ENCODE results near the gene CETP. TPM values are rescaled to one million over a fixed set of nuclear protein-coding genes. Genes with fewer than 3 reads are reported as not detected.

Gene CETP
- total and polyA plus RNA-seq, 4 donors = 3.3 to 24.0 (median 6.3) TPM

DNA sequence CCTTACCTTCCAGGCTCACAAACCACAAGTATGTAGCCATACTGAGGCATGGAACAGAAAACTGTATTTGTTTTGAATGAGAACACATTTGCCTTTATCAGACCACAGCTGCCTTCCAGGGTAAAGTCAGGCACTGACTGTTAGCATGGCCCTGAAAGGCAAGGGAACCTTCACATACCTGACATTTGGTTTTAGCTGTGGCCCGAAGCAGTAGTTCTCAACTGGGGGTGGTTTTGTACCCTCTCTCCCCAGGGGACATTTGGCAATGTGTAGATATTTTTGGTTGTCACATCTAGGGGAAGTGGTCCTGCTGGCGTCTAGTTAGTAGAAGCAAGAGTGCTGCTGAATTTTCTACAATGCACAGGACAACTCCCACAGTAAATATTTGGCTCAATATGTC lies 20.7 kb upstream of the CETP start:
- no peaks in the 10 kb centered on the region for H3K27me3 ChIP-seq (ENCODE audit: control insufficient read depth in 4 of 4, insufficient read depth in 4 of 4, low read length in 3 of 4)
- H3K9me3 ChIP-seq (ENCODE audit: control insufficient read depth in 4 of 4, low read length in 3 of 4) = no peaks in the 10 kb centered on the region
- H3K4me1 ChIP-seq (ENCODE audit: control insufficient read depth in 4 of 4, insufficient read depth in 4 of 4, low read length in 3 of 4) = peaks cover 3 to 28% (median 18%) of the 10 kb centered on the region in 4 donors
- H3K4me3 ChIP-seq (ENCODE audit: low read depth in 1 of 3, low read length in 3 of 3) = no peak overlapping the region
- WGBS = 65% methylated on average over 2 of the region's 2 CpGs
- no peak overlapping the region for H3K27ac ChIP-seq (ENCODE audit: low read depth in 1 of 2, low read length in 2 of 2)
- H3K36me3 ChIP-seq (ENCODE audit: control insufficient read depth in 4 of 4, insufficient read depth in 3 of 4, low read depth in 1 of 4, low read length in 3 of 4) = peaks cover 32 to 88% (median 84%) of the 10 kb centered on the region in 4 donors
- no peak for TF ChIP-seq SP1 (IDR thresholded peaks at IDR 0.05)
- TF ChIP-seq TAF1 (conservative IDR thresholded peaks at IDR 0.05) = no peak
- TF ChIP-seq, protein P1, sequence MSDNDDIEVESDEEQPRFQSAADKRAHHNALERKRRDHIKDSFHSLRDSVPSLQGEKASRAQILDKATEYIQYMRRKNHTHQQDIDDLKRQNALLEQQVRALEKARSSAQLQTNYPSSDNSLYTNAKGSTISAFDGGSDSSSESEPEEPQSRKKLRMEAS (IDR thresholded peaks at IDR 0.05) = no peak
- no peak for TF ChIP-seq HNF4G (IDR thresholded peaks at IDR 0.05)
- TF ChIP-seq, protein P2, sequence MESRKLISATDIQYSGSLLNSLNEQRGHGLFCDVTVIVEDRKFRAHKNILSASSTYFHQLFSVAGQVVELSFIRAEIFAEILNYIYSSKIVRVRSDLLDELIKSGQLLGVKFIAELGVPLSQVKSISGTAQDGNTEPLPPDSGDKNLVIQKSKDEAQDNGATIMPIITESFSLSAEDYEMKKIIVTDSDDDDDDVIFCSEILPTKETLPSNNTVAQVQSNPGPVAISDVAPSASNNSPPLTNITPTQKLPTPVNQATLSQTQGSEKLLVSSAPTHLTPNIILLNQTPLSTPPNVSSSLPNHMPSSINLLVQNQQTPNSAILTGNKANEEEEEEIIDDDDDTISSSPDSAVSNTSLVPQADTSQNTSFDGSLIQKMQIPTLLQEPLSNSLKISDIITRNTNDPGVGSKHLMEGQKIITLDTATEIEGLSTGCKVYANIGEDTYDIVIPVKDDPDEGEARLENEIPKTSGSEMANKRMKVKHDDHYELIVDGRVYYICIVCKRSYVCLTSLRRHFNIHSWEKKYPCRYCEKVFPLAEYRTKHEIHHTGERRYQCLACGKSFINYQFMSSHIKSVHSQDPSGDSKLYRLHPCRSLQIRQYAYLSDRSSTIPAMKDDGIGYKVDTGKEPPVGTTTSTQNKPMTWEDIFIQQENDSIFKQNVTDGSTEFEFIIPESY (IDR thresholded peaks at IDR 0.05) = no peak
- TF ChIP-seq HNF4A (conservative IDR thresholded peaks at IDR 0.05) = no peak
- no peak for TF ChIP-seq NR2F2 (IDR thresholded peaks at IDR 0.05)
- no peak for TF ChIP-seq YY1 (IDR thresholded peaks at IDR 0.05)
- no peak for DNase-seq (ENCODE audit: low spot score)
- no peak overlapping the region for H3K9ac ChIP-seq (ENCODE audit: low read depth in 1 of 2, low read length in 2 of 2)

DNA sequence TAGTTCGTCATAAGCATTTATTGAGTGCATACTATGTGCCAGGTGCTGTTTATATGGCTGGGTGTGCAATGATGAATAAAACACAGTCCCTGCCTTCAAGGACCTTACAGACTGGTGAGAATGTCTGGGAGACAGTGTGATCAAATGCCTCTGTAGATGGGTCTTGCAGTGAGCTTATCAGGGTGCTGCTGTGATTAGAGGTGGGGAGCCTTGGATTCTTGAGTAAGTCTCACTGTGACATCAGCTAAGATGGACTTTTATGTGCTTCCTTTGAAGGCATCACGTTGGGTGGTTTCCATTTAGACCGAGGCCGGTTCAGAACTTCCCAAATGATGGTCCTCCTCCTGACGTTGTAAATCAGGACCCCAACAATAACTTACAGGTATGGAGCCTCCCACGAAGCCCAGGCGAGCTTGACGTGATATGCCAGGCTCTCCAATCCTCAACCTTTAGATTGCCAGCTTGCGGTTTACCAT lies 19.9 kb upstream of the CETP start:
- TF ChIP-seq, protein P2 (IDR thresholded peaks at IDR 0.05) = no peak
- TF ChIP-seq SP1 (IDR thresholded peaks at IDR 0.05) (no peak), JUND (IDR thresholded peaks at IDR 0.05) (no peak), HNF4G (IDR thresholded peaks at IDR 0.05) (no peak)
- TF ChIP-seq, protein P3, sequence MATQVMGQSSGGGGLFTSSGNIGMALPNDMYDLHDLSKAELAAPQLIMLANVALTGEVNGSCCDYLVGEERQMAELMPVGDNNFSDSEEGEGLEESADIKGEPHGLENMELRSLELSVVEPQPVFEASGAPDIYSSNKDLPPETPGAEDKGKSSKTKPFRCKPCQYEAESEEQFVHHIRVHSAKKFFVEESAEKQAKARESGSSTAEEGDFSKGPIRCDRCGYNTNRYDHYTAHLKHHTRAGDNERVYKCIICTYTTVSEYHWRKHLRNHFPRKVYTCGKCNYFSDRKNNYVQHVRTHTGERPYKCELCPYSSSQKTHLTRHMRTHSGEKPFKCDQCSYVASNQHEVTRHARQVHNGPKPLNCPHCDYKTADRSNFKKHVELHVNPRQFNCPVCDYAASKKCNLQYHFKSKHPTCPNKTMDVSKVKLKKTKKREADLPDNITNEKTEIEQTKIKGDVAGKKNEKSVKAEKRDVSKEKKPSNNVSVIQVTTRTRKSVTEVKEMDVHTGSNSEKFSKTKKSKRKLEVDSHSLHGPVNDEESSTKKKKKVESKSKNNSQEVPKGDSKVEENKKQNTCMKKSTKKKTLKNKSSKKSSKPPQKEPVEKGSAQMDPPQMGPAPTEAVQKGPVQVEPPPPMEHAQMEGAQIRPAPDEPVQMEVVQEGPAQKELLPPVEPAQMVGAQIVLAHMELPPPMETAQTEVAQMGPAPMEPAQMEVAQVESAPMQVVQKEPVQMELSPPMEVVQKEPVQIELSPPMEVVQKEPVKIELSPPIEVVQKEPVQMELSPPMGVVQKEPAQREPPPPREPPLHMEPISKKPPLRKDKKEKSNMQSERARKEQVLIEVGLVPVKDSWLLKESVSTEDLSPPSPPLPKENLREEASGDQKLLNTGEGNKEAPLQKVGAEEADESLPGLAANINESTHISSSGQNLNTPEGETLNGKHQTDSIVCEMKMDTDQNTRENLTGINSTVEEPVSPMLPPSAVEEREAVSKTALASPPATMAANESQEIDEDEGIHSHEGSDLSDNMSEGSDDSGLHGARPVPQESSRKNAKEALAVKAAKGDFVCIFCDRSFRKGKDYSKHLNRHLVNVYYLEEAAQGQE (IDR thresholded peaks at IDR 0.05) = no peak

More for the DNA sequence above, 19.9 kb upstream of the CETP start:
- Histone ChIP-seq H3K9ac (ENCODE audit: low read depth in 1 of 2, low read length in 2 of 2) (no peak overlapping the region), H3K4me1 (ENCODE audit: control insufficient read depth in 4 of 4, insufficient read depth in 4 of 4, low read length in 3 of 4) (peaks cover 3 to 24% (median 13%) of the 10 kb centered on the region in 4 donors), H3K27ac (ENCODE audit: low read depth in 1 of 2, low read length in 2 of 2) (no peak overlapping the region), H3K27me3 (ENCODE audit: control insufficient read depth in 4 of 4, insufficient read depth in 4 of 4, low read length in 3 of 4) (no peaks in the 10 kb centered on the region), H3K4me3 (ENCODE audit: low read depth in 1 of 3, low read length in 3 of 3) (no peak overlapping the region), H3K9me3 (ENCODE audit: control insufficient read depth in 4 of 4, low read length in 3 of 4) (no peaks in the 10 kb centered on the region), H3K36me3 (ENCODE audit: control insufficient read depth in 4 of 4, insufficient read depth in 3 of 4, low read depth in 1 of 4, low read length in 3 of 4) (peaks cover 30 to 84% (median 76%) of the 10 kb centered on the region in 4 donors)
- no peak for DNase-seq (ENCODE audit: low spot score)
- WGBS = 79% methylated on average over 9 of the region's 9 CpGs

Data from liver (tissue), 9 donors.